ENCODE results near the gene ADK.

DNA sequence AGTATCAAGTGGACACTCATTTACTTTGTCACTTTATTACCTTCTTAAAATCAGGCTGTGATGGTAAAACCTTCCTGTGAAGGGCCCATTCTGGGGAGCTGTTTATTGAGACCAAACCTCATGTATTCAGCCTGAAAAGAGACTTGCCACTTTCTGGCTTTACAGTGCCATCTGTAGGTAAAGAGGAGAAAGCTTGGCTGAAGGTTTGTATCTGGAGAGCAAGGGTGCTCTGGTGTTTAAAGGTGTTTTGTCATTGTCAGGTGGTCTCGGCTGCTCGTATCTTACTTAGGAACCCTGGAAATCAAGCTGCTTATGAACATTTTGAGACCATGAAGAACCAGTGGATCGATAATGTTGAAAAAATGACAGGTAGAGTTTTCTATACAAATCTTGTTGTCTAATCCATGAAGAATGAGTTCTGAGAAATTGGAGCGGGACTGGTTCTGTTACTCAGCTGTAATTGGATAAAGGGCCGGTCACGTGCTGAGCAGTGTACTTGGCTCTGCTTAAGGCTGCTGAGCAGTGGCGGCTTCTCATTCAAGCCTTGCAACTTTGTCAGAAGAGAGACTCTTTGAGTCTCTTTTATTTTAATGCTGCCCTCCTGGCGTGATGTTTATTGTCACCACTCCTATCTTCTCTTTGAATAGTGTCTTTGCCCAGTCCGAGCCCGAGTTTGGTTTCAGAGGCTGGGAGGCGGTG, 47.3 kb upstream of the ADK start:
- TF ChIP-seq, protein P1, sequence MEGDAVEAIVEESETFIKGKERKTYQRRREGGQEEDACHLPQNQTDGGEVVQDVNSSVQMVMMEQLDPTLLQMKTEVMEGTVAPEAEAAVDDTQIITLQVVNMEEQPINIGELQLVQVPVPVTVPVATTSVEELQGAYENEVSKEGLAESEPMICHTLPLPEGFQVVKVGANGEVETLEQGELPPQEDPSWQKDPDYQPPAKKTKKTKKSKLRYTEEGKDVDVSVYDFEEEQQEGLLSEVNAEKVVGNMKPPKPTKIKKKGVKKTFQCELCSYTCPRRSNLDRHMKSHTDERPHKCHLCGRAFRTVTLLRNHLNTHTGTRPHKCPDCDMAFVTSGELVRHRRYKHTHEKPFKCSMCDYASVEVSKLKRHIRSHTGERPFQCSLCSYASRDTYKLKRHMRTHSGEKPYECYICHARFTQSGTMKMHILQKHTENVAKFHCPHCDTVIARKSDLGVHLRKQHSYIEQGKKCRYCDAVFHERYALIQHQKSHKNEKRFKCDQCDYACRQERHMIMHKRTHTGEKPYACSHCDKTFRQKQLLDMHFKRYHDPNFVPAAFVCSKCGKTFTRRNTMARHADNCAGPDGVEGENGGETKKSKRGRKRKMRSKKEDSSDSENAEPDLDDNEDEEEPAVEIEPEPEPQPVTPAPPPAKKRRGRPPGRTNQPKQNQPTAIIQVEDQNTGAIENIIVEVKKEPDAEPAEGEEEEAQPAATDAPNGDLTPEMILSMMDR (conservative IDR thresholded peaks at IDR 0.05 in 1 of 2, IDR thresholded peaks at IDR 0.05 in 1 of 2; ENCODE audit: low read depth in 1 of 2, low read length in 2 of 2): peak; percentile 29 to 61
- TF ChIP-seq EZH2 (IDR thresholded peaks at IDR 0.05; ENCODE audit: low read length, missing control alignments): no peak

All from fibroblast of lung (primary cell).